ENCODE data around the gene CDC42BPA.

DNA sequence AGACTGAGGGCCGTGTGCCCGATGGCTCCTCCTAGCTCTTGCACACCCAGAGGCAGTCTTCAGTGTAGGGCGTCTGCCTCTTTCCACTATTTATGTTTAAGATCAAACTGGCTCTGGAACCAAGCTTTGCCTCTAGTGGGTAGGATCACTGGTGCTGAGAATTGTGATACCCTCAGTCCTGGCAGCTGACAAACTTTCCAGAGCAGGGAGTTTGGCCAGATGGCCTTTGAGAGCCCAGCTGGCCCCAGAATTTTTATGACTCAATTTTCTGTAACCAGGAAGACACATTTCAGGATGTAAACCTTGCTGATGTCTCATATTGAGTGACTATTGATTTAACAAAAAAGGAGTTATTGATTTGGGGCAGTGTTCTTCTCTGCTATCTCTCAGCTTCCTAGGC lies 371.5 kb downstream of the CDC42BPA start:
- TF ChIP-seq, protein P1, sequence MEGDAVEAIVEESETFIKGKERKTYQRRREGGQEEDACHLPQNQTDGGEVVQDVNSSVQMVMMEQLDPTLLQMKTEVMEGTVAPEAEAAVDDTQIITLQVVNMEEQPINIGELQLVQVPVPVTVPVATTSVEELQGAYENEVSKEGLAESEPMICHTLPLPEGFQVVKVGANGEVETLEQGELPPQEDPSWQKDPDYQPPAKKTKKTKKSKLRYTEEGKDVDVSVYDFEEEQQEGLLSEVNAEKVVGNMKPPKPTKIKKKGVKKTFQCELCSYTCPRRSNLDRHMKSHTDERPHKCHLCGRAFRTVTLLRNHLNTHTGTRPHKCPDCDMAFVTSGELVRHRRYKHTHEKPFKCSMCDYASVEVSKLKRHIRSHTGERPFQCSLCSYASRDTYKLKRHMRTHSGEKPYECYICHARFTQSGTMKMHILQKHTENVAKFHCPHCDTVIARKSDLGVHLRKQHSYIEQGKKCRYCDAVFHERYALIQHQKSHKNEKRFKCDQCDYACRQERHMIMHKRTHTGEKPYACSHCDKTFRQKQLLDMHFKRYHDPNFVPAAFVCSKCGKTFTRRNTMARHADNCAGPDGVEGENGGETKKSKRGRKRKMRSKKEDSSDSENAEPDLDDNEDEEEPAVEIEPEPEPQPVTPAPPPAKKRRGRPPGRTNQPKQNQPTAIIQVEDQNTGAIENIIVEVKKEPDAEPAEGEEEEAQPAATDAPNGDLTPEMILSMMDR (IDR thresholded peaks at IDR 0.05) = no peak
- TF ChIP-seq POLR2AphosphoS5 (IDR thresholded peaks at IDR 0.05) (peak in 1 of 3 donors; percentile 3), POLR2A (IDR thresholded peaks at IDR 0.05) (no peak)

Data from stomach (tissue), 4 donors.